ENCODE measurements around the gene LMBR1.

The LMBR1 gene

GRCh38 chr7:156823435-156823834 is 69.5 kb downstream of the LMBR1 start:
- no peak for TF ChIP-seq SIN3A (IDR thresholded peaks at IDR 0.05; ENCODE audit: borderline replicate concordance, insufficient read depth, low read length)
- TF ChIP-seq FOXP2 (optimal IDR thresholded peaks at IDR 0.05; ENCODE audit: borderline replicate concordance, extremely low read depth, extremely low read length, insufficient read depth), result no peak

GRCh38 chr7:156820445-156821063 is 72.4 kb downstream of the LMBR1 start:
- TF ChIP-seq POLR2AphosphoS5 (IDR thresholded peaks at IDR 0.05; ENCODE audit: low read depth, low read length) (no peak), TAF1 (IDR thresholded peaks at IDR 0.05; ENCODE audit: borderline replicate concordance, insufficient read depth, low read length) (no peak), SIN3A (IDR thresholded peaks at IDR 0.05; ENCODE audit: borderline replicate concordance, insufficient read depth, low read length) (no peak), REST (IDR thresholded peaks at IDR 0.05; ENCODE audit: insufficient read depth in 1 of 2, low read depth in 2 of 2, low read length in 2 of 2) (no peak), FOXP2 (optimal IDR thresholded peaks at IDR 0.05; ENCODE audit: borderline replicate concordance, extremely low read depth, extremely low read length, insufficient read depth) (no peak)

- no peak for TF ChIP-seq REST (IDR thresholded peaks at IDR 0.05; ENCODE audit: insufficient read depth in 1 of 2, low read depth in 2 of 2, low read length in 2 of 2)
- no peak for TF ChIP-seq FOXP2 (optimal IDR thresholded peaks at IDR 0.05; ENCODE audit: borderline replicate concordance, extremely low read depth, extremely low read length, insufficient read depth)
- TF ChIP-seq TAF1 (IDR thresholded peaks at IDR 0.05; ENCODE audit: borderline replicate concordance, insufficient read depth, low read length), result no peak
- TF ChIP-seq SIN3A (IDR thresholded peaks at IDR 0.05; ENCODE audit: borderline replicate concordance, insufficient read depth, low read length), result no peak
- TF ChIP-seq POLR2AphosphoS5 (IDR thresholded peaks at IDR 0.05; ENCODE audit: low read depth, low read length), result no peak
Measured at GRCh38 chr7:156819733-156820295, 73.2 kb downstream of the LMBR1 start.

GRCh38 chr7:156818133-156818532 is 74.8 kb downstream of the LMBR1 start:
- TF ChIP-seq POLR2AphosphoS5 (IDR thresholded peaks at IDR 0.05; ENCODE audit: low read depth, low read length) (no peak), SIN3A (IDR thresholded peaks at IDR 0.05; ENCODE audit: borderline replicate concordance, insufficient read depth, low read length) (no peak), TAF1 (IDR thresholded peaks at IDR 0.05; ENCODE audit: borderline replicate concordance, insufficient read depth, low read length) (no peak), FOXP2 (optimal IDR thresholded peaks at IDR 0.05; ENCODE audit: borderline replicate concordance, extremely low read depth, extremely low read length, insufficient read depth) (no peak), REST (IDR thresholded peaks at IDR 0.05; ENCODE audit: insufficient read depth in 1 of 2, low read depth in 2 of 2, low read length in 2 of 2) (no peak)

- no peak for TF ChIP-seq FOXP2 (optimal IDR thresholded peaks at IDR 0.05; ENCODE audit: borderline replicate concordance, extremely low read depth, extremely low read length, insufficient read depth)
- TF ChIP-seq REST (IDR thresholded peaks at IDR 0.05; ENCODE audit: insufficient read depth in 1 of 2, low read depth in 2 of 2, low read length in 2 of 2), result no peak
- TF ChIP-seq SIN3A (IDR thresholded peaks at IDR 0.05; ENCODE audit: borderline replicate concordance, insufficient read depth, low read length), result no peak
- no peak for TF ChIP-seq TAF1 (IDR thresholded peaks at IDR 0.05; ENCODE audit: borderline replicate concordance, insufficient read depth, low read length)
- TF ChIP-seq POLR2AphosphoS5 (IDR thresholded peaks at IDR 0.05; ENCODE audit: low read depth, low read length), result no peak
Measured at GRCh38 chr7:156816943-156817572, 75.9 kb downstream of the LMBR1 start.

All from PFSK-1 (cell line).